ENCODE data around the gene LONRF2.

The LONRF2 gene

GRCh38 chr2:100241236-100241635 is 81.1 kb downstream of the LONRF2 start:
- Histone ChIP-seq H3K36me3 (replicated peaks) (no peaks in the 10 kb centered on the region), H3K27ac (no peak overlapping the region), H3K4me3 (ENCODE audit: low read depth, low read length) (no peak overlapping the region), H3K27me3 (replicated peaks) (no peaks in the 10 kb centered on the region)
- in situ Hi-C loops (cut with HindIII; ENCODE audit: low pct_ligation_motif_present, low sequenced_read_pairs) = no loop called here
- no peak for TF ChIP-seq CTCF (IDR thresholded peaks at IDR 0.05; ENCODE audit: low read depth, low read length, missing control alignments)
- DNase-seq = no peak

- no peak overlapping the region for H3K4me3 ChIP-seq (ENCODE audit: low read depth, low read length)
- no peak overlapping the region for H3K27ac ChIP-seq
- in situ Hi-C loops (cut with HindIII; ENCODE audit: low pct_ligation_motif_present, low sequenced_read_pairs) = no loop called here
- DNase-seq = no peak
- no peaks in the 10 kb centered on the region for H3K36me3 ChIP-seq (replicated peaks)
- no peak for TF ChIP-seq CTCF (IDR thresholded peaks at IDR 0.05; ENCODE audit: low read depth, low read length, missing control alignments)
- no peaks in the 10 kb centered on the region for H3K27me3 ChIP-seq (replicated peaks)
Measured at GRCh38 chr2:100240386-100240785, 81.9 kb downstream of the LONRF2 start.

GRCh38 chr2:100239486-100240210 is 82.7 kb downstream of the LONRF2 start:
- no peak for TF ChIP-seq CTCF (IDR thresholded peaks at IDR 0.05; ENCODE audit: low read depth, low read length, missing control alignments)
- Histone ChIP-seq H3K4me3 (ENCODE audit: low read depth, low read length) (no peak overlapping the region), H3K27ac (no peak overlapping the region), H3K36me3 (replicated peaks) (no peaks in the 10 kb centered on the region), H3K27me3 (replicated peaks) (no peaks in the 10 kb centered on the region)
- no peak for DNase-seq
- in situ Hi-C loops (cut with HindIII; ENCODE audit: low pct_ligation_motif_present, low sequenced_read_pairs) = no loop called here

- no peak for DNase-seq
- H3K4me3 ChIP-seq (ENCODE audit: low read depth, low read length) = no peak overlapping the region
- no peaks in the 10 kb centered on the region for H3K36me3 ChIP-seq (replicated peaks)
- no peaks in the 10 kb centered on the region for H3K27me3 ChIP-seq (replicated peaks)
- TF ChIP-seq CTCF (IDR thresholded peaks at IDR 0.05; ENCODE audit: low read depth, low read length, missing control alignments) = no peak
- in situ Hi-C loops (cut with HindIII; ENCODE audit: low pct_ligation_motif_present, low sequenced_read_pairs) = no loop called here
- no peak overlapping the region for H3K27ac ChIP-seq
Measured at GRCh38 chr2:100238471-100238870, 83.8 kb downstream of the LONRF2 start.

GRCh38 chr2:100237770-100238169 is 84.5 kb downstream of the LONRF2 start:
- Histone ChIP-seq H3K4me3 (ENCODE audit: low read depth, low read length) (no peak overlapping the region), H3K36me3 (replicated peaks) (no peaks in the 10 kb centered on the region), H3K27me3 (replicated peaks) (no peaks in the 10 kb centered on the region), H3K27ac (no peak overlapping the region)
- DNase-seq = no peak
- in situ Hi-C loops (cut with HindIII; ENCODE audit: low pct_ligation_motif_present, low sequenced_read_pairs) = no loop called here
- no peak for TF ChIP-seq CTCF (IDR thresholded peaks at IDR 0.05; ENCODE audit: low read depth, low read length, missing control alignments)

GRCh38 chr2:100237163-100237562 is 85.1 kb downstream of the LONRF2 start:
- H3K4me3 ChIP-seq (ENCODE audit: low read depth, low read length) = no peak overlapping the region
- no peaks in the 10 kb centered on the region for H3K36me3 ChIP-seq (replicated peaks)
- no peak overlapping the region for H3K27ac ChIP-seq
- peak; percentile 32 for TF ChIP-seq CTCF (IDR thresholded peaks at IDR 0.05; ENCODE audit: low read depth, low read length, missing control alignments)
- in situ Hi-C loops (cut with HindIII; ENCODE audit: low pct_ligation_motif_present, low sequenced_read_pairs) = no loop called here
- H3K27me3 ChIP-seq (replicated peaks) = no peaks in the 10 kb centered on the region
- no peak for DNase-seq
